ENCODE data around the gene NDUFAF2.
"Not testable (repeated sequence)": the region's sequence is repeated elsewhere in the genome, so short reads cannot be mapped to it uniquely, and the experiment has no call there.

Gene NDUFAF2

DNA sequence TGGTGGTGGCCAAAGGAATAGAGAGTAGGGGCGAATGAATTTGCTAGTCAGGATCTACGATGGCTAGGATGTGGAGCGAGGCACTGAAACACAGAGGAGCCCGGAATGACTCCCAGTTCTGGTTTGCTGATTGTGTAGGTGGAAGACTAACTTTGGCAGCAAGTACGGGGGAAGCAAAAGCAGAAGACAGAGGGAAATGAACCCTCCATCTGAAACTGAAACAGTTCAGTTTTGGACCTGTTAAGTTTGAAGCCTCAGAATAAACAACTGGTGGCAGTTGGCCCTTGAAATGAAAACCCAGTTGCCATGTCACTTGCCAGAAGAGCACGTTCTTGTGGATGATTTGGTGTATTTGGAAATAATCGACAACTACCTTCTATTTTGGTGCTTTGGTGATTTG is 232.7 kb downstream of the NDUFAF2 start:
- DNase-seq (ENCODE audit: low read depth), result no peak

DNA sequence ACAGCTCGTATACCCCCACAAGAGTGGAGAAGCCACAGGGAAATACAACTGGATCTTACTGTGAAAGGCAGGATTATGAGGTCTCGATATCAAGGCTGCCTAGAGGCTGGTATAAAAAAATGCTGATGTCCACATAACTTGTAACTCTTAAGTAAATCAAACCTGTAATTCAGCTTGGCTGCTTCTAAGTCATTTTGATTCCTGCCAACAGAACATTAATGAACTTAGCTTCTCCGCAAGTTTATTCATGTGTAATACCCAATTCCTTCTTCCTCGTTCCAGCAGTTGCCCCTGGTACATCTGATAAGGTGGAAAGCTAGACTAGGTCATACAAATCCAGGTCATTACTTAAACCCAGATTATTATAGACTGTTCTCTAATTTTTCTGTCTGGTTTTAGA is 233.7 kb downstream of the NDUFAF2 start:
- DNase-seq (ENCODE audit: low read depth), result no peak

DNA sequence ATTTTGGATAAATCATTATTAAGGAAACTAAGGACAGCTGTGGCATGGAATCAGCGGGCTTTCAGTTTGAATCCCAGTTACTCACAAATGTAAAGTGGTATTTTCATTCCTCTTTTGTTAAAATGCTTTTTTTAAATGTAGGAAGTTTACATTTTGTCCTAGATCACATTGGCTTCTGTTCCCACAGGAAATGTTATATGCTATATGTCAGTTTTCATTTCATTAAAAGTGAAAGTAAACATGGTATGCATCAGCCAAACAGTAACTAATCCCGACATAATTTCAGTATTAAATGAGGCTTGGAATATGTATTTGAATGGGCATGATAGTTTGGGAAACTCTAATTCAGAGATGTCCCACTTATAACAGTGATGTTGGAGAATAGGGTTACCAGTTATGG is 235.9 kb downstream of the NDUFAF2 start:
- no peak for DNase-seq (ENCODE audit: low read depth)

DNA sequence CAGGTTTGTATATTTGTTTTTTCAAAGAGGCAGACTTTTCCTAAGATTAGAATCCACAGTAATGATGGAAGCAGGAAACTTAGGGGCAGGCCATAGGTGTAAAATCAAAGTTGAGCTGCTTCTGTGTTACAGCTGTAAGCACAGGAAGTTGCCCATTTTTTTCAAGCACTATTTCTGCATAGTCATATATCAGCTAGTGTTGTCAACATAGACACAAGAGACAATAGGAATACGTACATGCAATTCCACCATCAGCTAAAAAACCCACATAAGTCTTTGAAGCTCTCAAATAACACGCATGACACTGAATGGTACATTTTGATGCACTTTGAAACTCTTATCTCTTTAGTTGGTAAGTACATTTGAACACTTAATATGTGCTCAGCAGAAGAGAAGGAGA is 237.4 kb downstream of the NDUFAF2 start:
- no peak for DNase-seq (ENCODE audit: low read depth)

DNA sequence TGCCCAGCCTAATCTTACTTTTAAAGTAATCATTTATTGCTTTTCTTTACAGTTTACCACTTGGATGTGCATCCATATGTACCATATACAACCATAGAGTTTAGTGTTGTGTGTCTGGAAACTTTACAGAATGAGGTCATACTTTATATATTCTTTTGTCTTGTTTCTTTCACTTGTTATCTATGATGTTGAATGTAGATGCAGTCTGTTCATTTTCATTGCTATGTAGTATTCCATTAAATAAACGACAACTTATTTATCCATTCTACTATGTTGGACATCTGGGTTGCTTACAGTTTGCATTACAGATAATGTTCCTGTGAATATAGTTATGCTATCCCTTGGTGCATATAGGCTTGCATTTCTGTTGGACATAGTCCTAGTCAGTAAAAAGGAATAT is 238.5 kb downstream of the NDUFAF2 start:
- no peak for DNase-seq (ENCODE audit: low read depth)

DNA sequence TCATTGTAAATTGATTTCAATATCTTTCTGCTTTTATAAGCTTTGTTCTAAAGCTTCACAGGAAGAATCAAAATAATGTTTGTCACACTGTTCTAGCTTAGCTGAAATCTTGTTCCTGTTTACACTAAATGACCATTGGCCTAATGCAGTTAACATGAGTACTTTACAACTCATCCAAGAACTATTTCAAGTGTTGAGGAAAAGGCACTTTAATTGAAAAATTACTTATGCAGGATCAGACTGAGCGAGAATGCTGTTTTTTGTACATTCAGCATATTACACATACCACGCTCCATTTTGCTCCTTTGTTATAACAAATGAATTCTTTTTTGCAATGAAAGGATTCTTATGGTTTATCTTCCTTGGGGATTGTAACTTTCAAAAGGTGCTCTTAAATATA is 239.7 kb downstream of the NDUFAF2 start:
- DNase-seq (ENCODE audit: low read depth), result no peak

DNA sequence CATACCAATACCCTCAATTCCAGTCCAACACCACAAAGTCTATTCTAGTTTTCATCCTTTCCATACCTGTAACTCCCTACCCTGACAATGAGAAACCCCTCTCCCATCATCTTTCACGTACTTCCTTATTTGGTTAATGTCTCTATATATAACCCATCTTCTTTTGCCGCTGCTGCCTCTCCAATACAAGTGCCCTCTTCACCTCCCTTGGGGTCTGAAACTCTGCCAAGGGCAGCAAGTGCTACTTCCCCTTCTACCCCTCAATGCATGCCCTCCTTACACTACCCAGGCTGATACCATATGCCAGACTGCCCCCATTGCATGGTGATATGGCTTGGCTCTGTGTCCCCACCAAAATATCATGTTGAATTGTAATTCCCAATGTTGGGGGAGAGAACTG is 241.6 kb downstream of the NDUFAF2 start:
- no peak for DNase-seq (ENCODE audit: low read depth)

DNA sequence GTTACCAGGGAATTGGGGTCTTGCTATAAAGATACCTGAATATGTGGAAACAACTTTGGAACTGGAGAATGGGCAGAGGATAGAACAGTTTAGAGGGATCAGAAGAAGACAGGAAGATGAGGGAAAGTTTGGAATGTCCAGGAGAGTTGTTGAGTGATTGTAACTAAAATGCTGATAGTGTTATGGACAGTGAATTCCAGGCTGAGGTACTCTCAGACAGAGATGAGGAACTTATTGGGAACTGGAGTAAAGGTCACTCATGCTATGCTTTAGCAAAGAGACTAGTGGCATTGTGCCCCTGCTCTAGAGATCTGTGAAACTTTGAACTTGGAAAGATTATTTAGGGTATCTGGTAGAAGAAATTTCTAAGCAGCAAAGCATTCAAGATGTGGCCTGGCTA is 242.3 kb downstream of the NDUFAF2 start:
- not testable (repeated sequence) for DNase-seq (ENCODE audit: low read depth)

DNA sequence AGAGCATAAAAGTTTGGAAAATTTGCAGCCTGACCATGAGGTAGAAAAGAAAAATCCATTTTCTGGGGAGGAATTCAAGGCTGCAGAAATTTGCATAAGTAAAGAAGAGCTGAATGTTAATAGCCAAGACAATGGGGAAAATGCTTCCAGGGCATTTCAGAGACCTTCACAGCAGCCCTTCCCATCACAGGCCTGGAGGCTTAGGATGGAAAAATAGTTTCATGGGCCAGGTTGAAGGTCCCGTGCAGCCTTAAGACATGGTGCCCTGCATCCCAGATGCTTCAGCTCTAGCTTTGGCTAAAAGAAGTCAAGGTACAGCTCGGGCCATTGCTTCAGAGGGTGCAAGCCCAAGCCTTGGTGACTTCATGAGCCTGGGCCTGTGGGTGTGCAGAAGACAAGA is 242.8 kb downstream of the NDUFAF2 start:
- not testable (repeated sequence) for DNase-seq (ENCODE audit: low read depth)

DNA sequence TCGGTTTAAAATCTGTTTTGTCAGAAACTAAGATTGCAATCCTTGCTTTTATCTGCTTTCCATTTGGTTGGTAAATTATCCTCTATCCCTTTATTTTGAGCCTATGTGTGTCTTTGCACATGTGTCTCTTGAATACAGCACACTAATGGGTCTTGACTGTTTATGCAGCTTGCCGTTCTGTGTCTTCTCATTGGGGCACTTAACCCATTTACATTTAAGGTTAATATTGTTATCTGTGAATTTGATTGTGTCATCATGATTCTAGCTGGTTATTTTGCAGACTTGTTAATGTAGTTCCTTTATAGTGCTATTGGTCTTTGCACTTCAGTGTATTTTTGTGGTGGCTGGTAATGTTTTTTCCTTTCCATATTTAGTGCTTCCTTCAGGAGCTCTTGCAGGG is 253.6 kb downstream of the NDUFAF2 start:
- no peak for DNase-seq (ENCODE audit: low read depth)

DNA sequence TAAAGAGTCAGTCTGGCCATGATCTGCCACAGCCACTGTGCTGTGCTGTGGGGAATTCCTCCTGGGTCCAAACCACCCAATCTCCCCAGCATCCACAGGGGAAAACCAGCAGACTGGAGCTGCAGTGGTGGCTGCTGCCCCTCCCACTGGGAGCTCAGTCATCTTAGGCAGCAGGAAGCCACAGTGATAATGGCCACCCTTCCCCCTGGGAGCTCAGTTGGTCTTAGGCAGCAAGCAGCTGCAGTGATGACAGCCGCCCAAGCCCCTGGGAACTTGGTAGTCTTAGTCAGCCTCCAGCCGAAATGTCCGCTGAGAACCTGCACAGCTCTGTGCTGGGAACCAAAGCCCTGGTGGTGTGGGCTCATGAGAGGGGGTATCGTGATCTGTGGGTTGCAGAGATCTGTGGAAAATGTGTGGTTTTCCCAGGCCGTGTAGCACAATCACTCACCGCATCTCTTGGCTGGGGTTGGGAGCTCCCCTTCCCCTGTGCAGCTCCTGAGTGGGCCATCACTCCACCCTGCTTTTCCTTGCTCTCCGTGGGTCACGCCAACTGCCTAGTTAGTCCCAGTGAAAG is 255.7 kb downstream of the NDUFAF2 start:
- no peak for DNase-seq (ENCODE audit: low read depth)

DNA sequence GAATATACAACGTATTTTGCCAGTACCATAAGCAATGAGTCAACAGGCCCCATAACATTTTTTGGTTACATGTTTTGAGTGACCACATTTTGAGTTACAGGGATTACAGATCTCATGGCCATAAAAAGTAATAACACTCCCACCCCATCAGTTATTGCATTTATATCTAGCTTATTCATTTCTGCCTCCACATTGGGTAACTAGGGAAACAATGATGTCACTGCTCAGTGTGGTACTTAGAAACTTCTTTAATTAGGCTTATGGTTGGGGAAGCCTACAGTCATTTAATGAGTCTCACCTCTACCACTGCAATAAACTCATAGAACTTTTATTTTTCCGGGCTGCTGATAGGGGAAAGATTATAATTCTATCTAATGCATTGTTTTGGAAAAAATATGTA is 257.2 kb downstream of the NDUFAF2 start:
- DNase-seq (ENCODE audit: low read depth), result peak; percentile 36
